ENCODE data around the gene CTDSPL.

CTDSPL gene

GRCh38 chr3:38004415-38005075 lies 142.9 kb downstream of the CTDSPL start:
- Histone ChIP-seq H3K27ac (no peak overlapping the region), H3K9ac (ENCODE audit: insufficient read length) (no peak overlapping the region), H3K9me3 (ENCODE audit: low read depth, low read length) (no peaks in the 10 kb centered on the region), H3K36me3 (ENCODE audit: insufficient read depth, low read length) (no peaks in the 10 kb centered on the region), H3K4me3 (no peak overlapping the region)
- TF ChIP-seq EZH2 (IDR thresholded peaks at IDR 0.05): no peak
- no peak for TF ChIP-seq POLR2AphosphoS5 (IDR thresholded peaks at IDR 0.05; ENCODE audit: borderline replicate concordance, low read depth, low read length)
- no peak for TF ChIP-seq FOXP2 (optimal IDR thresholded peaks at IDR 0.05; ENCODE audit: control extremely low read depth, extremely low read length, insufficient read depth)
- no peak for DNase-seq (ENCODE audit: low read depth, low spot score)

- no peak for DNase-seq (ENCODE audit: low read depth, low spot score)
- H3K27ac ChIP-seq: no peak overlapping the region
- no peak overlapping the region for H3K9ac ChIP-seq (ENCODE audit: insufficient read length)
- TF ChIP-seq FOXP2 (optimal IDR thresholded peaks at IDR 0.05; ENCODE audit: control extremely low read depth, extremely low read length, insufficient read depth): no peak
- no peak for TF ChIP-seq EZH2 (IDR thresholded peaks at IDR 0.05)
- TF ChIP-seq POLR2AphosphoS5 (IDR thresholded peaks at IDR 0.05; ENCODE audit: borderline replicate concordance, low read depth, low read length): no peak
- H3K4me3 ChIP-seq: no peak overlapping the region
- no peaks in the 10 kb centered on the region for H3K36me3 ChIP-seq (ENCODE audit: insufficient read depth, low read length)
- H3K9me3 ChIP-seq (ENCODE audit: low read depth, low read length): no peaks in the 10 kb centered on the region
These were observed 143.7 kb downstream of the CTDSPL start for GRCh38 chr3:38005076-38006020.

- Histone ChIP-seq H3K27ac (no peak overlapping the region), H3K4me3 (no peak overlapping the region)
These were observed 144.4 kb downstream of the CTDSPL start for GRCh38 chr3:38006031-38006430.

GRCh38 chr3:38006445-38006995 lies 144.8 kb downstream of the CTDSPL start:
- no peak overlapping the region for H3K9ac ChIP-seq (ENCODE audit: insufficient read length)
- H3K9me3 ChIP-seq (ENCODE audit: low read depth, low read length): no peaks in the 10 kb centered on the region
- no peak overlapping the region for H3K27ac ChIP-seq
- H3K4me3 ChIP-seq: no peak overlapping the region
- no peak for DNase-seq (ENCODE audit: low read depth, low spot score)
- H3K36me3 ChIP-seq (ENCODE audit: insufficient read depth, low read length): no peaks in the 10 kb centered on the region
- TF ChIP-seq POLR2AphosphoS5 (IDR thresholded peaks at IDR 0.05; ENCODE audit: borderline replicate concordance, low read depth, low read length): no peak
- TF ChIP-seq EZH2 (IDR thresholded peaks at IDR 0.05): no peak
- no peak for TF ChIP-seq FOXP2 (optimal IDR thresholded peaks at IDR 0.05; ENCODE audit: control extremely low read depth, extremely low read length, insufficient read depth)

More at GRCh38 chr3:38006031-38006430, 144.4 kb downstream of the CTDSPL start:
- no peak for DNase-seq (ENCODE audit: low read depth, low spot score)
- Histone ChIP-seq H3K9ac (ENCODE audit: insufficient read length) (no peak overlapping the region), H3K9me3 (ENCODE audit: low read depth, low read length) (no peaks in the 10 kb centered on the region), H3K36me3 (ENCODE audit: insufficient read depth, low read length) (no peaks in the 10 kb centered on the region)
- TF ChIP-seq FOXP2 (optimal IDR thresholded peaks at IDR 0.05; ENCODE audit: control extremely low read depth, extremely low read length, insufficient read depth): no peak
- no peak for TF ChIP-seq EZH2 (IDR thresholded peaks at IDR 0.05)

- no peaks in the 10 kb centered on the region for H3K36me3 ChIP-seq (ENCODE audit: insufficient read depth, low read length)
These were observed 146.0 kb downstream of the CTDSPL start for GRCh38 chr3:38007754-38008090.

GRCh38 chr3:38008191-38008701 lies 146.6 kb downstream of the CTDSPL start:
- DNase-seq (ENCODE audit: low read depth, low spot score): no peak
- H3K36me3 ChIP-seq (ENCODE audit: insufficient read depth, low read length): no peaks in the 10 kb centered on the region
- H3K9ac ChIP-seq (ENCODE audit: insufficient read length): no peak overlapping the region
- H3K4me3 ChIP-seq: no peak overlapping the region
- H3K27ac ChIP-seq: no peak overlapping the region
- TF ChIP-seq FOXP2 (optimal IDR thresholded peaks at IDR 0.05; ENCODE audit: control extremely low read depth, extremely low read length, insufficient read depth): no peak
- no peak for TF ChIP-seq EZH2 (IDR thresholded peaks at IDR 0.05)
- TF ChIP-seq POLR2AphosphoS5 (IDR thresholded peaks at IDR 0.05; ENCODE audit: borderline replicate concordance, low read depth, low read length): no peak
- H3K9me3 ChIP-seq (ENCODE audit: low read depth, low read length): no peaks in the 10 kb centered on the region

More at GRCh38 chr3:38007754-38008090, 146.0 kb downstream of the CTDSPL start:
- Histone ChIP-seq H3K9ac (ENCODE audit: insufficient read length) (no peak overlapping the region), H3K4me3 (no peak overlapping the region), H3K9me3 (ENCODE audit: low read depth, low read length) (no peaks in the 10 kb centered on the region), H3K27ac (no peak overlapping the region)
- DNase-seq (ENCODE audit: low read depth, low spot score): no peak
- no peak for TF ChIP-seq EZH2 (IDR thresholded peaks at IDR 0.05)
- no peak for TF ChIP-seq FOXP2 (optimal IDR thresholded peaks at IDR 0.05; ENCODE audit: control extremely low read depth, extremely low read length, insufficient read depth)

- Histone ChIP-seq H3K4me3 (no peak overlapping the region), H3K27ac (no peak overlapping the region), H3K9me3 (ENCODE audit: low read depth, low read length) (no peaks in the 10 kb centered on the region), H3K9ac (ENCODE audit: insufficient read length) (no peak overlapping the region), H3K36me3 (ENCODE audit: insufficient read depth, low read length) (no peaks in the 10 kb centered on the region)
- no peak for TF ChIP-seq EZH2 (IDR thresholded peaks at IDR 0.05)
- no peak for TF ChIP-seq FOXP2 (optimal IDR thresholded peaks at IDR 0.05; ENCODE audit: control extremely low read depth, extremely low read length, insufficient read depth)
- no peak for TF ChIP-seq POLR2AphosphoS5 (IDR thresholded peaks at IDR 0.05; ENCODE audit: borderline replicate concordance, low read depth, low read length)
- no peak for DNase-seq (ENCODE audit: low read depth, low spot score)
These were observed 147.4 kb downstream of the CTDSPL start for GRCh38 chr3:38008971-38009580.
